ENCODE data around the gene CFAP65.

The CFAP65 gene

GRCh38 chr2:219031005-219031738, 10.1 kb downstream of the CFAP65 start:
- ATAC-seq, result no peak

DNA sequence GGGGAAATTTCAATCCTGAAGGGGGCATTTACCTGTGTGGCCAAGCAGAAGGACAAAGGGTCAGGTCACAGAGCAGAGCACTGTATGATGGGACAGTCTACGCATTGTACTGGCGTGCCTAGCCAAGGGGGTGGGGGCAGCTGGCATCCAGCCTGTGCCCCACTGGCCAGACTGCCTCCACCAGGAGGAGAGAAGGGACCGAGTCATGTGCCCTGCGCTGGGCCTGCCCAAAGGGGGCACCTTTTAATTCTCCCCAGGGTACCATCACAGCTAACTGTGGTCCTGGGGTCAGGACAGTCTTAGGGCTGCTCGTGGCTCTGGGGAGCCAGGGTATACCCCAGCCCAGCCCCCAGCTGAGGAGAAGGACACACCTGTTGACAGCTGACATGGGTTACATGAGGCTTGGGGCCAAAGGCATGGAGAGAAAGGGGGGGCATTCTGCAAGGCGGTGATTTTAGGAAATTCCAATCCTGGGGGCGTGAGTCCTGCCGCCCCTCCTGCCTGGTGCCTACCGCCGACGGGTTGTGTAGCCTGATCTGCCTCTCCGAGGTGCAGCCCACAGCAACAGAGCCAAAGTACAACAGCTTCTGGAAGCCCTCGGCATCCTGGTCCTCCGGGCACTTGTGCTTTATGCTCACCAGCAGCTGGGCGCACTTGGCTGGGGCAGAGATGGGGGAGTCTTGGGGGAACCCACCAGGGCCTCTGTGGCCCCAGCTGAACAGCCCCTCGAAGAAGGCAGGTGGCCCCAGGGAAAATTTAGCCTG, 11.0 kb downstream of the CFAP65 start:
- ATAC-seq, result no peak

- ATAC-seq, result peak; percentile 72 to 77
Measured at GRCh38 chr2:219029829-219030165, 11.5 kb downstream of the CFAP65 start.

DNA sequence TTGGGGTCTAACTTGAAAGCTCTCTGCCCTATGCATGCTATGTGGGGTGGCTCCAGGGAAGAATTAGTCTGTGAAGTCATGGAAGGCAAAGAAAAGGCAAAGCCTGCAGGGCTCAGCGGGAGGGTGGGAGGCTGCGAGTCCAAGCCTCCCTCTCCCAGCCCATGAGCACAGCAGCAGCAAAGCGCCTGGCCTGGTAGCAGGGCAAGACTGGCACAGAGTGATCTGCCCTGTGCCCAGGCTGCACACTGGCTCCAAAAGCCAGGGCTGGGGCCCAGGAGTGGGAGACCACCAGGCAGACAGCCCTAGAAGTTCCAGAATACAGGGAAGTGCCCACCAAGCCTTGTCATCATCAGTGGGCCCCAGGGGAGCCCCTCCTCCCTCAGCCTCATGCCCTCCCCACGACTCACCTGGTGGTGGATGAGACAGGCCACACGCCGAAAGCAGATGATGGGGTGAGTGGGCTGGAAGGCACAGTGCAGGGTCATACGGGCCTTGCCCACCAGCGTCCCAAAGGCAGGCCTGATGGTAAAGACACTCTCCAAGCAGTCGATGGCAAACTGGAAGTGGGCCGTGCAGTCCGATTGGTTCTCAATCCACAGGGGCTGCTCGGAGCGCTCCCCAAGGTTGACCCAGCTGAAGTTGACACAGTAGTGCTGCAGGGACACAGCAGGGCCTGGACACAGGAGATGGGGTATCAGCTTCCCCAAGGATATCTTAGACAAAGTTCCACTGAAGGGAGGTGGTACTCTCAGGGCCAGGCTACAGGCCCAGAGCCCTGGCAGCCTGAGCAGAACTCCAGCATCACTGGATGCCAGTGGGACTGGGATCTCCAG, 12.1 kb downstream of the CFAP65 start:
- ATAC-seq, result no peak

GRCh38 chr2:219028141-219028540, 13.2 kb downstream of the CFAP65 start:
- no peak for ATAC-seq

DNA sequence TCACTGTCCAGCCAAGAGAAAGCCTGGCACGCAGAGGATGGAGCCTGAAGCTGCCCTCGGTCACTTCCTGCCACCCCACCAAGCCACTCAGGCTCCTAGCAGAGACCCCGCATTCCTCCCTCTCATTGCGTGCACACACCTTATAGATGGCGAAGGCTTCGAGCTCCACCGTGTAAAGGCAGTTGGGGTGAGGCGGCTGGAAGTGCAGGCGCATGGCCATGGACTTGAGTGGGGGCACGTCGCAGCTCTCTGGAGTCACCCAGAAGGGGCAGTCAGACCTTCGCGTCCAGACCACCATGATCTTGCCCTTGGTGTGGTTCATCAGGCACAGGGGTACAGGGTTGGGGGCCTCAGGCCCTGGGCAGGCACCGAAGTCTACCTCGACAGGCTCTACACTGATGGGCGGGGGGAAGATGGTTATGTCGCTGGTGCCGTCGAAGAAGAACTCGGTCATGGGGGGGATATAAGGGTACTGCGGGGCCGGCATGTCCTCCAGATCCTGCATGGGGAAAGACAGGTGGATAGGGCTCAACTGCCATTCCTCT, 13.7 kb downstream of the CFAP65 start:
- ATAC-seq, result no peak

DNA sequence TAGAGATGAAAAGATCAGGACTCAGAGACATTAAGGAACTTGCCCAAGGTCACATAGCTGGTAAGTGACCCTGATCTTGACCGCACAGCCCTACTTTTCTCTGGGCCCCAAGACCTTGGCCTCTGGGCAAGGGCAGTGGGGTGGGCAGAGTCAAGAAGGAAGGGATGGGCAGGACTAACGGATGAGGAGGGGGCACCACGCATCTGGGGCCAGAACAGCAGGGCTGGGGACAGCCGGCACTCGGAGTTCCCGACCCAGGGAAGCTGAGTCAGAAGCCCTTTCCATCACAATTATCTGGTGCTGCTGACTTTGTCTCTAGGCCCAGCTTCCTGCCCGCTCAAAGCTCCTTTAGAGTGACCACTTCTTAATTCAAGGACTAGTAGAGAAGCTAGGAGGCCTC, 14.4 kb downstream of the CFAP65 start:
- ATAC-seq, result no peak

DNA sequence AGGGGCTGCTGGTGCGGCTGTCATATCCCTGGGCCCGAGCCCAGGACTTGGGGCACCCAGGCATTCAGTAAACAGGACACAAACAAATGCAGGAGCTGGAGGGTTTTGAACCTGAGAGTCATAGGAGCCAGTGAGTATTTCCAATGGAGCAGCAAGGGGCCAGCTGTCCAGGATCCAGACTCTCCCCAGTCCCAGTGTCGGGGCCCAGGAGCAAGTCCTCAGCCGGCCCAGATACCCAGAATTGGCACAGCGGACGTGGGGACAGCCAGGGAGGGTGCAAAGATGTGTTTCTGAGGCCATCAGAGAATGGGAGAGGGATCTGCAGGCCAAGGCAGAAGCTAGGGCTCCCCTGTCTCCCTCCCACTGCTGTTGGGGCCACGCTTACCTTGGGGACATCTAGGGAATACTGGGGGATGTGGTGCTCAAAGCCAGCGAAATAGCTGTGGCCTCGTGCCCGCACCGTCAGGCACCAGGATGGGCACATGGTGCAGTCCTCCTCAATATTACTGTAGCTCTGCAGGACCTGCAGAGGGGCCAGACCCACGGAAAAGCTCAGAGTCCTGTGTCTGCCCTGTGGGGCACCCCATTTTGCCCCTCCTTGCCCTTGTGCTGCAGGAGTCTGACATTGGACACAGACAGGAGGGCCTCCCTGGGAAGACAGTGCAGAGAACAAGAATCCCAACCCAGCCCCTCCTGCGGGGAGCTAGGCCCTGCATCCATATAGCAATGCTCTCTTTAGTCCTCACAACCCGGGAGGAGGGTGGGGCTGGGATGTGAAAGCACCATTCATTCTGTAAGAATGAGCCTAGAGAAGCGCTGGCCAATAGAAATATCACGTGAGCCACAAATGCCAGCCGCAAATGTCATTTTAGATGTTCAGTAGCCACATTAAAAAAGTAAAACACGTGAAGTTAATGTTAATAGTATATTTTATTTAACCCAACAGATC, 15.4 kb downstream of the CFAP65 start:
- ATAC-seq, result no peak

DNA sequence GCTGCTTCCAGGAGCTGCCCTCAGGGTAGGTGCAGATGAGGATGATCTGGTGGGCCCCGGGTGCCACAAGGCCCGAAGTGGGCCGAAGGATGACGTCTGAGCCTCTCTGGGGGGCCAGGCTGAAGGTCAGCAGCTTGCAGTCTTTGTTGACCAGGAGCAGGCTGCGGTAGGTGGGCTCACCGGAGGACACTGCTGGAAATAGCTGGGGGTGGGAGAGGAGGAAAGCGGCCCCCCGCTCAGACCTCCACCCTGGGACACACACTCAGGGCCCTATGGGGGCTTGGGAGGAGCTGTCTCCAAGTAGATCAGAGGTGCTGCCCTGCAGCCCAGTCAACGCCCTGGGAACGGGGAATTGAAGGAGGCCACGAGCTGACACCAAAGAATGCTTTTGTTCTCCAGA, 17.3 kb downstream of the CFAP65 start:
- ATAC-seq, result no peak

- no peak for ATAC-seq
Measured at GRCh38 chr2:219023045-219023605, 18.2 kb downstream of the CFAP65 start.

DNA sequence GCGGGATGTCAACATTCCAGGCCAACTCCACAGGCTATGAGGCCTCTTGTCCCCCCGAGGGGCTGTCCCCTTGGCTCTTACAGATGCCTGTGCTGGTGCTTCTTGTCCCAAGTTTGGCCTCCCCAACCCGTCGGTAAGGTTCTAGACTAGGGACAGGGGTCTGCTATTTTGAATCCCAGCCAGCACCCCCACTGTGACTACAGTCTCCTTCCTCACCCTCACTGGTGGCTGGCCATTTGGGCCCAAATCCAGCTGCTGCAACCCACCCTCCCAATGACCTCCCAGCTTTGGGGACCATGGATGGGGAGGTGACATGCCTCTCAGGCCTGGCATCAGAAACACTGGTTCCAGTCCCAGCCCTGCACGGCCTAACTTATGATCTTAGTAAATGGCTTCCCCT, 18.7 kb downstream of the CFAP65 start:
- no peak for ATAC-seq

DNA sequence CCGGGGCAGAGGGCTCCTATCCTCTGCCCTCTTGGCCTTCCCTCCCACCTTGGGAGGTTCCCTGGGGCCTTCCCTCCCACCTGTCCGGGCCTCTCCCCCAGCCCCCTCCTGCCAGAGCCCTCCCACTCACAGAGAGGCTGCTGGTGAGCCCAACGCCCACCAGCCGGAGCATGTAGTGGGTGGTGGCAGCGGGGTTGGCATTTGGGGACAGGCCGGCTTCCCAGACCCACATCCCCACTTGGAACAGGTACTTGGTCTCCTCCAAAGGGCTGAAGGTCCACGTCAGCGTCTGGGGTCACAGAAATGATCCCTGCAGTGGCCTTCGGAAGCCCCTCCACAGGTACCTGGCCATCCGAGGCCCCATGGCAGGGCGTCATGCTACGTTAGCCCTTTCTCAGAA, 19.3 kb downstream of the CFAP65 start:
- no peak for ATAC-seq

DNA sequence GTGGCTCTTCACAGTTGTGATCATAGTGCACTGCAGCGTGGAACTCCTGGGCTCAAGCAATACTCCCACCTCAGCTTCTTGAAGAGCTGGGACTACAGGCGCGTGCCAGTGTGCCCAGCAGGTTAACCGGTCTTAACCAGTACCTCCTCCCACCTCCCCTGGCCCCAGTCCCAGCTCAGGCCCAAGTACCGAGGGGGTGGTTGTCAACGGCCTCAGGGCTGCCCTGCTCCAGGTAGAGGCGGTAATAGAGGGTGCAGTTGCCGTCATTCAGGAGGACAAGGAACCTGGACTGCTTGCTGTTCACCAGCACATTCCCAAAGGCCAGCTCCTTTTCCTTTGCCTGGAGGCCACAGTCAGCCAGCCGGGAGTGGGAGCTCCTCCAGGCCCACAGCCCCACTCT, 19.7 kb downstream of the CFAP65 start:
- no peak for ATAC-seq

- no peak for ATAC-seq
Measured at GRCh38 chr2:219020604-219021365, 20.5 kb downstream of the CFAP65 start.

GRCh38 chr2:219019436-219019835, 21.9 kb downstream of the CFAP65 start:
- no peak for ATAC-seq

GRCh38 chr2:219018726-219019125, 22.6 kb downstream of the CFAP65 start:
- no peak for ATAC-seq

DNA sequence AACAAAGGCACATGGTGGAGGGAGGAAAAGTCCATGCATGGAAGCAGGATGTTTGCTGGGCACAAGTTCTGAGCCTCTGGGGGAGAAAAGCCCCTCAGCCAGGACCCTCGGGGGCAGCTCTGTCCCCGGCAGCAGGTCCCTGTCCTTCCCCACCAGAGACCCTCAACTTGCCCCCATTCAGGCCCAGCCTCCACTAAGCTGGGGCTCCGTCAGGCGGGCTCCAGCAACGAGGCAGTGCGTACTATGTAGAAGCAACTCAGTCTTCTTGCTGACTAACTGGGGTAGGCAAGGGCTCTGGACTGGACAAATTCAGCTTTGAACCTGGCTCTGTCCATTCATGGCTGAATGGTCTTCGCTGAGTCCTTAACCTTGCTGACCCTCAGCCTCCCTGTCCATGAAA, 23.0 kb downstream of the CFAP65 start:
- ATAC-seq, result no peak

DNA sequence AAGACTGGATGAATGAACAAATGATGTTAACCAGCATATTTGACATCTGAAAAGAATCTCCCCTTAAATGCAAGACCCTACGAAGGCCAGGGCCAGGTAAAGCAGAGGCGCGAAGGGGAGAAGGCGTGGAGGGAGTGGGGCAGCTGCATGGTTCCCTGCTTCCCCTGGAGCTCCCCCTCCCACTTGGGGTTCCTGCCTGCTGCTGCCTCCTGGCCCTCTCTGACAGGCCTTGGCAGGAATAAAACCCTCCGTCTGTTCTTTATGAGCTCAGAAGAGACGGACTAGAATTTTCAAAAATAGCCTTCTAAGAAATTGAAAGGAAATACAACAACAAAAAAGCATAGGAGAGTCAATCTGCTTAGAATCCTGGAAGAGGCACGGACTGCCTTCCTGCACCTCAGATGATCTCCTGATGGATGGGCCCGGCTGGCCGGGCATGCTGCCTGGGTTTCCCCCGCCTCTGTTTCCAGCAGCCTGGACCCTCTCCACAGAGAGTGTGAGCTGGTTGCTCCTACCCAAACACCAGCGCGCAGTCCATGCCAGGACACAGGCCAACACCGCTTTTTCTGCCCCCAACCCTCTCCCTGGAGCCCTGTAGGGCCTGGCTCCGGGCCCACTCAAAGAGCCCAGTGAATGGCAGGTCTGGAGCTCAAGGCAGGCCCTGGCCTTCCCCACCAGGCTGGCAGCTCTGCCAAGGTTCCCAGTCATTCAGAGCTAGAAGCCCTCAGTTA, 23.9 kb downstream of the CFAP65 start:
- ATAC-seq, result no peak

- ATAC-seq, result no peak
Measured at GRCh38 chr2:219016721-219017120, 24.6 kb downstream of the CFAP65 start.

DNA sequence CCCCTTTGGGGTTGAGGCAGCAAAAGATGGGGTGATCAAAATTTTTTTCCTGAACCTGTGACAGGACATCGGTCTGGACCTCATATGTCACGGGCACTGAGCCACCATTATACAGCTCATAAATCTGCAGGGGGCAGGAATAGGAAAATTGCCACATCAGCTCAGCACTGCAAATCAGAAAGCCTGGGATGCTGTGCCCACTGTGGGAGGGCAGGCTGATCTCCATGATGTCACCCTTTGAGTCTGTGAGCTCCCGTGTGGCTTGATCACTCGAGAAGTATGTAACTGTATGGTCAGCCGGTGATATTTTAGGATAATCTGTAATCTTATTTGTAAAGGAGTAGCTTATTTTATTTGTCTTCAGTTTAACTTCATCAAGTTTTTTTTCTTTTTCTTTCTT, 30.4 kb downstream of the CFAP65 start:
- ATAC-seq, result no peak
